HepG2 (cell line): ENCODE measurements around the gene SMCO1. TPM values are rescaled to one million over a fixed set of nuclear protein-coding genes. Genes with fewer than 3 reads are reported as not detected.
A peak's percentile ranks its signal among the peaks of the same experiment; 100 is the strongest.

ENCODE experiments used
- ATAC-seq: fragments of 200-7000 bp; cut with Tn5 transposase; 3 replicates; pipeline ENCODE4 v1.9.1; 2020; ENCODE audit warnings: mild to moderate bottlenecking, moderate library complexity
- BruUV-seq: library from RNA; stranded (reverse); fragments of 400-500 nt; replicated peaks from 2 replicates; lab custom pipeline; 2021; lab: Mats Ljungman, UMichigan
- CTCF ChIA-PET: fragments of 300-600 bp; formaldehyde crosslinking; extraction: SDS; loops from one replicate; lab custom pipeline; 2021; ENCODE audit warnings: low total read pairs, inconsistent platforms, low intra/inter-chr PET ratio; lab: Yijun Ruan, JAX
- POLR2A ChIA-PET: fragments of 350-600 bp; sonication (Branson Sonifier 250); formaldehyde crosslinking; loops from one replicate; lab custom pipeline; 2020; ENCODE audit warnings: antibody characterized with exemption, inconsistent platforms; lab: Yijun Ruan, JAX
- DNase-seq: peaks from one replicate; pipeline ENCODE4 v3.0.0-alpha.2; 2015; ENCODE audit warnings: low spot score
- FAIRE-seq: peaks from 3 replicates; lab custom pipeline; 2011; peaks lifted over from hg19 to GRCh38; lab: Jason Lieb, UNC
- H2AFZ ChIP-seq: one replicate; pipeline ENCODE4 v1.6.1; 2011; ENCODE audit warnings: low read length, inconsistent platforms
- H3K27ac ChIP-seq: fragments of 300-600 bp; 3 replicates; pipeline ENCODE4 v1.8.0; 2011; ENCODE audit warnings: mixed run types, mild to moderate bottlenecking, mixed read lengths, low read length, inconsistent platforms; ENCODE audit not compliant: insufficient read depth; ENCODE audit errors: extremely low read length
- H3K27me3 ChIP-seq, 2 experiments: fragments of 200-600 bp in 1 of 2; 2 replicates in 1 of 2; 3 replicates in 1 of 2; pipeline versions ENCODE4 v1.6.0 to v1.8.0; 2011; ENCODE audit warnings: low read length in 2 of 2, mild to moderate bottlenecking in 2 of 2, moderate library complexity in 2 of 2, inconsistent platforms in 1 of 2; ENCODE audit not compliant: insufficient read depth in 2 of 2, control insufficient read depth in 1 of 2
- H3K36me3 ChIP-seq, 2 experiments: fragments of 200-600 bp in 1 of 2; replicated peaks in 1 of 2; 2 replicates in 1 of 2; 3 replicates in 1 of 2; pipeline versions ENCODE4 v1.5.1 to v1.8.0; 2011; ENCODE audit warnings: low read length in 2 of 2, inconsistent platforms in 1 of 2; ENCODE audit not compliant: insufficient read depth in 2 of 2, control insufficient read depth in 1 of 2
- H3K4me1 ChIP-seq: 2 replicates; pipeline ENCODE4 v1.5.1; 2012; ENCODE audit warnings: low read length, inconsistent platforms; ENCODE audit not compliant: insufficient read depth
- H3K4me2 ChIP-seq: 2 replicates; pipeline ENCODE4 v1.6.0; 2011; ENCODE audit warnings: low read depth, low read length, inconsistent platforms
- H3K4me3 ChIP-seq, 3 experiments: fragments of 200-600 bp in 1 of 3; sonication (generic), shearing (Covaris generic) in 1 of 3; replicated peaks in 1 of 3; 2 replicates each; pipeline ENCODE4 v1.5.1; 2011 to 2016; ENCODE audit warnings: low read length in 3 of 3, inconsistent platforms in 2 of 3, low read depth in 2 of 3, mild to moderate bottlenecking in 2 of 3, control low read depth in 1 of 3, mixed read lengths in 1 of 3; ENCODE audit not compliant: insufficient read depth in 1 of 3
- H3K79me2 ChIP-seq: one replicate; pipeline ENCODE4 v1.6.1; 2011; ENCODE audit warnings: low read length, inconsistent platforms; ENCODE audit not compliant: insufficient read depth
- H3K9ac ChIP-seq: 2 replicates; pipeline ENCODE4 v1.6.0; 2011; ENCODE audit warnings: mild to moderate bottlenecking, low read depth, low read length, inconsistent platforms; ENCODE audit not compliant: insufficient read depth
- H3K9me3 ChIP-seq: 2 replicates; pipeline ENCODE4 v1.5.1; 2012; ENCODE audit warnings: mild to moderate bottlenecking, low read length
- H4K20me1 ChIP-seq: 2 replicates; pipeline ENCODE4 v1.6.0; 2011; ENCODE audit warnings: inconsistent platforms, mild to moderate bottlenecking, low read length, moderate library complexity; ENCODE audit not compliant: insufficient read depth
- PPARG ChIP-seq: conservative IDR thresholded peaks from 2 replicates; pipeline ENCODE4 v1.6.1; 2016; ENCODE audit warnings: missing biosample characterization, missing genetic modification reagents
- SRF ChIP-seq: IDR thresholded peaks from 2 replicates; pipeline ENCODE4 v1.6.1; 2011; ENCODE audit warnings: mild to moderate bottlenecking, low read depth, low read length, moderate library complexity
- ZNF205 ChIP-seq: IDR thresholded peaks from 2 replicates; pipeline ENCODE4 v1.6.1; 2018; ENCODE audit warnings: missing biosample characterization, missing genetic modification reagents
- WGBS: methylation state at CpG from one replicate; pipeline ENCODE4 v1.1.6; 2017; ENCODE audit warnings: low lambda C conversion rate; 5-methylcytosine and 5-hydroxymethylcytosine counted together
- in situ Hi-C: cut with HindIII; loops from 2 replicates; pipeline ENCODE4 v1.10.0; 2017; ENCODE audit warnings: low pct_unique_long_range_greater_than_20kb; ENCODE audit not compliant: extremely low pct_ligation_motif_present
- intact Hi-C: fragments of 100-400 bp; cut with micrococcal nuclease; formaldehyde crosslinking; loops from one replicate; pipeline ENCODE4 v1.10.0; 2022; ENCODE audit not compliant: unreplicated experiment
- polyA plus RNA-seq, 8 experiments: library from polyadenylated mRNA; depleted of rRNA in 3 of 8; stranded (reverse) in 7 of 8; unstranded in 1 of 8; fragments of >200 nt; fragmentation: Illumina TruSeq in 4 of 8; extraction: Trizol in 4 of 8; gene quantifications; 2 replicates each; pipeline versions ENCODE4 v1.2.1 to v1.2.3, GENCODE V29; 2011 to 2016; ENCODE audit warnings: low read depth in 4 of 8, missing spikeins in 1 of 8, mixed read lengths in 1 of 8; ENCODE audit not compliant: insufficient read depth in 1 of 8
- total RNA-seq, 5 experiments: library from RNA; depleted of rRNA; stranded (reverse); fragments of >200 nt; fragmentation: Illumina TruSeq; extraction: Trizol; gene quantifications; 2 replicates each; pipeline ENCODE4 v1.2.3, GENCODE V29; 2016; ENCODE audit warnings: low read depth in 1 of 5
- TF ChIP-seq, protein P1 (sequence below): IDR thresholded peaks from 2 replicates; pipeline ENCODE4 v1.6.1; 2012; ENCODE audit warnings: low read length, improper control_type of control experiment
- TF ChIP-seq, protein P2 (sequence below): sonication (generic); formaldehyde crosslinking; IDR thresholded peaks from 2 replicates; pipeline ENCODE4 v1.4.0; 2020; ENCODE audit warnings: mild to moderate bottlenecking, missing genetic modification reagents

The SMCO1 gene
- total and polyA plus RNA-seq, 2 of the 13 experiments (the other 11 are each of a cell fraction or from before 2014, with no cell fraction given), result not detected

DNA sequence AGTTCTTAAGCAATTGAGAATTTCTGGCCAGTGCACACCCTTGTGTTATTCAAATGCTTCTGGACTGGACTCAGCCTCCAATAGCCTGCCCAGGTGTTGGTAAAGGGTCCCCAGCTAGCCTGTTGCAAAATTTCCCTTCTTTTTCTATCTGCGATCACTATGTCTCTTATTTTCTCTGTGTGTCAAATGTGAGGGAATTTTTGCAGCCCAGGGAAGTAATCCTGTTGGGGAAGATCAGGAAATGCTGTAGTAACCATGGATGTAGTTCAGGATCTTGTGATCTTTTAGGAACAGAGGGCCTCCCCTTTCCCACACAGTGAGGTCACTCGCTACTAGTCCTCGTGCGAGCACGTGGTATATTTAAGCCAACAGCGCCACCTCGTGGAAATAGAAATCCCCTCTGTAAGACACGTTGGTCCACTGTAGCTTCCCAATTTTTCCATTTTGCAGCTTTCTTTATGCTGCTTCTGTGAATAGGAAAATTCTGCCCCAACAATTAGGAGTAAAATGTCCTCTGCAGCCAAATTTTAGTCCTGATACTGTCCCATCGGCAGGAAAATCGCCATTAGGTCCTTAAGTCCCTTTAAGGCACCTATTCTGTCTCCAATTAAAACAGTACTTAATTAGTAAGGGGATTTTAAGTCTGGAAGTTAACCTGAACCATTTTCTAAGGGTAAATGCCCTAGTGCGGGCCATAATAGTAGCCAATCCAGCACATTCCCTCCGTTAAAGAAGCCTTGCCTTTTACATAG, 4.0 kb upstream of the SMCO1 start (continued):
- TF ChIP-seq, protein P1, sequence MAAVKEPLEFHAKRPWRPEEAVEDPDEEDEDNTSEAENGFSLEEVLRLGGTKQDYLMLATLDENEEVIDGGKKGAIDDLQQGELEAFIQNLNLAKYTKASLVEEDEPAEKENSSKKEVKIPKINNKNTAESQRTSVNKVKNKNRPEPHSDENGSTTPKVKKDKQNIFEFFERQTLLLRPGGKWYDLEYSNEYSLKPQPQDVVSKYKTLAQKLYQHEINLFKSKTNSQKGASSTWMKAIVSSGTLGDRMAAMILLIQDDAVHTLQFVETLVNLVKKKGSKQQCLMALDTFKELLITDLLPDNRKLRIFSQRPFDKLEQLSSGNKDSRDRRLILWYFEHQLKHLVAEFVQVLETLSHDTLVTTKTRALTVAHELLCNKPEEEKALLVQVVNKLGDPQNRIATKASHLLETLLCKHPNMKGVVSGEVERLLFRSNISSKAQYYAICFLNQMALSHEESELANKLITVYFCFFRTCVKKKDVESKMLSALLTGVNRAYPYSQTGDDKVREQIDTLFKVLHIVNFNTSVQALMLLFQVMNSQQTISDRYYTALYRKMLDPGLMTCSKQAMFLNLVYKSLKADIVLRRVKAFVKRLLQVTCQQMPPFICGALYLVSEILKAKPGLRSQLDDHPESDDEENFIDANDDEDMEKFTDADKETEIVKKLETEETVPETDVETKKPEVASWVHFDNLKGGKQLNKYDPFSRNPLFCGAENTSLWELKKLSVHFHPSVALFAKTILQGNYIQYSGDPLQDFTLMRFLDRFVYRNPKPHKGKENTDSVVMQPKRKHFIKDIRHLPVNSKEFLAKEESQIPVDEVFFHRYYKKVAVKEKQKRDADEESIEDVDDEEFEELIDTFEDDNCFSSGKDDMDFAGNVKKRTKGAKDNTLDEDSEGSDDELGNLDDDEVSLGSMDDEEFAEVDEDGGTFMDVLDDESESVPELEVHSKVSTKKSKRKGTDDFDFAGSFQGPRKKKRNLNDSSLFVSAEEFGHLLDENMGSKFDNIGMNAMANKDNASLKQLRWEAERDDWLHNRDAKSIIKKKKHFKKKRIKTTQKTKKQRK, result no peak
- TF ChIP-seq PPARG (CRISPR knock-in tag), result peak; percentile 34; the same call in 1 of the 2 replicates

DNA sequence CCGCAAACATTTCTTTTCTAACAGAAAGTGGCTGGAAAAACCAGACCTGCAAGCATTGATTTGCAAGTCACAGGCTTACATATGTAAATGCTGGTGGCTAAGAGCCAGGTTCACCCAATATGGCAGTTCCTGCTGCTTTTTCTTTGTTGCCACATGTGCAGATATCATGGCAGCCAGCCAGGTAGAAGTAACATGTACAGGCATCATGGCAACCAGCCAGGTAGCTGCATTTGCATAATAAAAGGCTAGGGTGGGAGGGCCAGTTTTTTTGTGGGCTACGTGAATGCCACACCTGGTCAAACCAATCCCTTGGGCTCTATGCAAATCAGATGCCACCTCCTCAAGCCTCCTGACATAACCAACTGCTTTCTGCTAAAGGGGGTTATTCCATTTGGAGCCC, 2.8 kb upstream of the SMCO1 start:
- H3K4me3 ChIP-seq, result no peak overlapping the region
- H2AFZ ChIP-seq, result no peak overlapping the region
- peaks cover 19% of the 10 kb centered on the region for H3K4me1 ChIP-seq
- in situ Hi-C loops, result loop anchor here (5.0 to 10.0 kb wide), 2 partner anchors 261 to 493 kb away; no protein-coding TSS in a partner anchor
- H3K27ac ChIP-seq, result no peak overlapping the region
- WGBS, result 50% methylated on average over 2 of the region's 2 CpGs
- TF ChIP-seq ZNF205 (no peak), SRF (peak; percentile 75)
- TF ChIP-seq, protein P2, sequence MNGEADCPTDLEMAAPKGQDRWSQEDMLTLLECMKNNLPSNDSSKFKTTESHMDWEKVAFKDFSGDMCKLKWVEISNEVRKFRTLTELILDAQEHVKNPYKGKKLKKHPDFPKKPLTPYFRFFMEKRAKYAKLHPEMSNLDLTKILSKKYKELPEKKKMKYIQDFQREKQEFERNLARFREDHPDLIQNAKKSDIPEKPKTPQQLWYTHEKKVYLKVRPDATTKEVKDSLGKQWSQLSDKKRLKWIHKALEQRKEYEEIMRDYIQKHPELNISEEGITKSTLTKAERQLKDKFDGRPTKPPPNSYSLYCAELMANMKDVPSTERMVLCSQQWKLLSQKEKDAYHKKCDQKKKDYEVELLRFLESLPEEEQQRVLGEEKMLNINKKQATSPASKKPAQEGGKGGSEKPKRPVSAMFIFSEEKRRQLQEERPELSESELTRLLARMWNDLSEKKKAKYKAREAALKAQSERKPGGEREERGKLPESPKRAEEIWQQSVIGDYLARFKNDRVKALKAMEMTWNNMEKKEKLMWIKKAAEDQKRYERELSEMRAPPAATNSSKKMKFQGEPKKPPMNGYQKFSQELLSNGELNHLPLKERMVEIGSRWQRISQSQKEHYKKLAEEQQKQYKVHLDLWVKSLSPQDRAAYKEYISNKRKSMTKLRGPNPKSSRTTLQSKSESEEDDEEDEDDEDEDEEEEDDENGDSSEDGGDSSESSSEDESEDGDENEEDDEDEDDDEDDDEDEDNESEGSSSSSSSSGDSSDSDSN (CRISPR knock-in tag), result no peak
- TF ChIP-seq, all 625 proteins: peak for 1
- FAIRE-seq (no peak), ATAC-seq (no peak), DNase-seq (no peak)
- no peak overlapping the region; the same call in 1 of the 2 replicates for H3K4me2 ChIP-seq
- peaks cover 0 to 17% of the 10 kb centered on the region in 2 experiments; a peak in 3 of 5 replicates for H3K27me3 ChIP-seq
- BruUV-seq, result no TSS peak
- H3K79me2 ChIP-seq, result no peaks in the 10 kb centered on the region
- H3K9me3 ChIP-seq, result no peaks in the 10 kb centered on the region
- intact Hi-C loops, result loop anchor here (2.0 to 5.0 kb wide), 2 partner anchors 306 to 491 kb away; partner anchors contain the start of gene ZDHHC19
- ChIA-PET CTCF (interaction anchor here (2.5 to 3.4 kb wide), 2 partner anchors 32 to 264 kb away, joined by 24 to 28 read pairs; no protein-coding TSS in a partner anchor), POLR2A (no interaction called here)
- no peaks in the 10 kb centered on the region for H4K20me1 ChIP-seq
- no peaks in the 10 kb centered on the region for H3K36me3 ChIP-seq
- H3K9ac ChIP-seq, result no peak overlapping the region
